Measurements from ENCODE around the gene MAPK1. TPM values are rescaled to one million over a fixed set of nuclear protein-coding genes. Genes with fewer than 3 reads are reported as not detected.
A peak's percentile ranks its signal among the peaks of the same experiment; 100 is the strongest.
"Not testable (repeated sequence)": the region's sequence is repeated elsewhere in the genome, so short reads cannot be mapped to it uniquely, and the experiment has no call there.

The MAPK1 gene
- total and polyA plus RNA-seq, 2 donors (not counting 3 experiments of a cell fraction or from before 2014, with no cell fraction given), result 50.9 to 163 TPM

DNA sequence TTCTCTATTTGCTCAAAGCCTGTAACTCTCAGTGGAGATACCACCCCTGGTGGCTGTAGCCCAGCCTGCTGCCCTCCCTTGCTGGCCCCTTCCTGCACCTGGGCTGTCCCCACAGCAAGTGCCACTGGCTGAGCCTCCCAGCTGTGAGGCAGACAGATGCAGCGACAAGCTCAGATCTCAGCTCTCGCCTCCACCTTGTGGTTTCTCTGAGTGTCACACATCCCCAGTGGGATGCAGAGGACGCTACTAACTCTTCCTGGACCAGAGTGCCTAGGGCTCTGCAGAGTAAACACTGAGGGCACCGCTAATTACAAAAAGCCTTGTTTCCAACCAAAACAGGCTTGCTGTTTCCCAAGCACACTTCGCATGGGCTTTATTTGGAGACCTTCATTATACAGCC lies 140.8 kb downstream of the MAPK1 start:
- TF ChIP-seq JUN (IDR thresholded peaks at IDR 0.05; ENCODE audit: borderline replicate concordance, insufficient read depth, insufficient read length, low read depth), result no peak
- TF ChIP-seq, protein P1, sequence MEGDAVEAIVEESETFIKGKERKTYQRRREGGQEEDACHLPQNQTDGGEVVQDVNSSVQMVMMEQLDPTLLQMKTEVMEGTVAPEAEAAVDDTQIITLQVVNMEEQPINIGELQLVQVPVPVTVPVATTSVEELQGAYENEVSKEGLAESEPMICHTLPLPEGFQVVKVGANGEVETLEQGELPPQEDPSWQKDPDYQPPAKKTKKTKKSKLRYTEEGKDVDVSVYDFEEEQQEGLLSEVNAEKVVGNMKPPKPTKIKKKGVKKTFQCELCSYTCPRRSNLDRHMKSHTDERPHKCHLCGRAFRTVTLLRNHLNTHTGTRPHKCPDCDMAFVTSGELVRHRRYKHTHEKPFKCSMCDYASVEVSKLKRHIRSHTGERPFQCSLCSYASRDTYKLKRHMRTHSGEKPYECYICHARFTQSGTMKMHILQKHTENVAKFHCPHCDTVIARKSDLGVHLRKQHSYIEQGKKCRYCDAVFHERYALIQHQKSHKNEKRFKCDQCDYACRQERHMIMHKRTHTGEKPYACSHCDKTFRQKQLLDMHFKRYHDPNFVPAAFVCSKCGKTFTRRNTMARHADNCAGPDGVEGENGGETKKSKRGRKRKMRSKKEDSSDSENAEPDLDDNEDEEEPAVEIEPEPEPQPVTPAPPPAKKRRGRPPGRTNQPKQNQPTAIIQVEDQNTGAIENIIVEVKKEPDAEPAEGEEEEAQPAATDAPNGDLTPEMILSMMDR (IDR thresholded peaks at IDR 0.05; ENCODE audit: extremely low read depth in 1 of 2, insufficient read depth in 1 of 2, low read depth in 1 of 2, low read length in 2 of 2), result peak; percentile 12 to 17
- H3K4me3 ChIP-seq (replicated peaks in 1 of 3; ENCODE audit: insufficient read depth in 1 of 3, low read depth in 1 of 3, low read length in 3 of 3), result no peak overlapping the region
- H3K27ac ChIP-seq (ENCODE audit: insufficient read depth, low read depth, low read length), result no peak overlapping the region
- H3K9ac ChIP-seq (replicated peaks; ENCODE audit: extremely low read depth, insufficient read depth, low read length), result no peak overlapping the region
- H3K9me1 ChIP-seq (replicated peaks; ENCODE audit: control insufficient read depth, extremely low read depth, insufficient read depth, low read length), result no peaks in the 10 kb centered on the region
- H3K9me3 ChIP-seq (replicated peaks; ENCODE audit: control insufficient read depth, insufficient read depth, low read length), result no peaks in the 10 kb centered on the region
- FAIRE-seq (peak; percentile 52), DNase-seq (ENCODE audit: low read depth, low spot score) (no peak)
- no peak overlapping the region for H3K4me2 ChIP-seq (ENCODE audit: insufficient read depth, low read length)
- H2AFZ ChIP-seq (ENCODE audit: low read depth, low read length), result no peak overlapping the region
- H3K4me1 ChIP-seq (ENCODE audit: control insufficient read depth, extremely low read depth, insufficient read depth, low read length), result no peaks in the 10 kb centered on the region
- dilution Hi-C loops (cut with MboI; ENCODE audit: extremely low pct_ligation_motif_present, low sequenced_read_pairs) (no loop called here), intact Hi-C loops (cut with micrococcal nuclease) (no loop called here)
- H4K20me1 ChIP-seq (replicated peaks; ENCODE audit: control insufficient read depth, extremely low read depth, insufficient read depth, low read length), result no peaks in the 10 kb centered on the region
- no TSS peak for BruUV-seq (replicated peaks)
- ChIA-PET CTCF (interaction anchor here (1.0 to 1.3 kb wide), 3 partner anchors 12 to 41 kb away, joined by 3 to 8 read pairs (median 4); no protein-coding TSS in a partner anchor), POLR2A (no interaction called here)
- no peaks in the 10 kb centered on the region for H3K27me3 ChIP-seq (ENCODE audit: control insufficient read depth in 2 of 2, insufficient read depth in 2 of 2, low read length in 2 of 2)
- no peaks in the 10 kb centered on the region for H3K36me3 ChIP-seq (ENCODE audit: control insufficient read depth in 2 of 2, extremely low read depth in 1 of 2, insufficient read depth in 2 of 2, low read length in 2 of 2)
- no peaks in the 10 kb centered on the region for H3K79me2 ChIP-seq (ENCODE audit: control insufficient read depth, insufficient read depth, low read length)

DNA sequence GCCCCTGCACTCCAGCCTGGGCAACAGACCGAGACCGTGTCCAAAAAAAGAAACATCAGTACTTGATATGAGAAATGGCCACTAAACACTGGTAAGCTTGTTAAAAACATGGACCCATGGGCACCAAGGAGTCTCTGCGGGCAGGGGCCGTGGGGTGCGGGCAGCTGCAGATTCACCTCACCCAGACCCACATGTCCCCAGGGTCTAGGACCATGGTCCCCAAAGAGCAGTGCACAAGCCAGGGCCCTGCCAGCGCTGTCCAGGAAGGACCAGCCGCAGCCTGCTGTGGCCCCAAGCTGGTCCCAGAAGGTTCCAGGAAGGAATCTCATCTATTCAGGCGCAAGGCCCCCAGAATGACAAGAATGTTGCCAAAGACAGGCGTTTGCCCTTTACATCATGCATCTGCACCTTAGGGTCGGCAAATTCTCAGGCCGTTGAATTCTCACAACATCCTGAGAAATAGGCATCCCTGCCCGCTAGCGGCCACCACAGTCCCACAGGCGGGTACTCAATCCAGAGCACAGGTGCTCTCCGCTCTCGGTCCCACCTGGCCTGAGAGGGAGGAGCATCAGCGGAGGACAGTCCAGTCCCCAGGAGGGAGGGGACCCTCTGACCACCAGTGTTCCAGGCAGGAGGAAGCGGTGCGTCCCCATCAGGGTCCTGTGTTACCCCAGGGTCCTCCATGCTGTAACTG lies 141.3 kb downstream of the MAPK1 start:
- no peaks in the 10 kb centered on the region for H4K20me1 ChIP-seq (replicated peaks; ENCODE audit: control insufficient read depth, extremely low read depth, insufficient read depth, low read length)
- no peaks in the 10 kb centered on the region for H3K36me3 ChIP-seq (ENCODE audit: control insufficient read depth in 2 of 2, extremely low read depth in 1 of 2, insufficient read depth in 2 of 2, low read length in 2 of 2)
- no peak overlapping the region for H2AFZ ChIP-seq (ENCODE audit: low read depth, low read length)
- H3K4me2 ChIP-seq (ENCODE audit: insufficient read depth, low read length), result no peak overlapping the region
- H3K9me3 ChIP-seq (replicated peaks; ENCODE audit: control insufficient read depth, insufficient read depth, low read length), result no peaks in the 10 kb centered on the region
- H3K9ac ChIP-seq (replicated peaks; ENCODE audit: extremely low read depth, insufficient read depth, low read length), result no peak overlapping the region
- H3K4me3 ChIP-seq (replicated peaks in 1 of 3; ENCODE audit: insufficient read depth in 1 of 3, low read depth in 1 of 3, low read length in 3 of 3), result no peak overlapping the region
- no peaks in the 10 kb centered on the region for H3K4me1 ChIP-seq (ENCODE audit: control insufficient read depth, extremely low read depth, insufficient read depth, low read length)
- ChIA-PET CTCF (interaction anchor here (1.0 to 1.3 kb wide), 3 partner anchors 11 to 41 kb away, joined by 3 to 8 read pairs (median 4); no protein-coding TSS in a partner anchor), POLR2A (no interaction called here)
- H3K9me1 ChIP-seq (replicated peaks; ENCODE audit: control insufficient read depth, extremely low read depth, insufficient read depth, low read length), result no peaks in the 10 kb centered on the region
- H3K27me3 ChIP-seq (ENCODE audit: control insufficient read depth in 2 of 2, insufficient read depth in 2 of 2, low read length in 2 of 2), result no peaks in the 10 kb centered on the region
- no peak for DNase-seq (ENCODE audit: low read depth, low spot score)
- intact Hi-C loops (cut with micrococcal nuclease) (no loop called here), dilution Hi-C loops (cut with MboI; ENCODE audit: extremely low pct_ligation_motif_present, low sequenced_read_pairs) (no loop called here)
- FAIRE-seq, result no peak
- H3K79me2 ChIP-seq (ENCODE audit: control insufficient read depth, insufficient read depth, low read length), result no peaks in the 10 kb centered on the region
- no peak overlapping the region for H3K27ac ChIP-seq (ENCODE audit: insufficient read depth, low read depth, low read length)
- BruUV-seq (replicated peaks), result no TSS peak
- TF ChIP-seq JUN (IDR thresholded peaks at IDR 0.05; ENCODE audit: borderline replicate concordance, insufficient read depth, insufficient read length, low read depth) (no peak), FOS (IDR thresholded peaks at IDR 0.05; ENCODE audit: borderline replicate concordance, insufficient read depth, low read length) (no peak), POLR2A (IDR thresholded peaks at IDR 0.05; ENCODE audit: low read depth, low read length) (no peak), POLR2AphosphoS5 (IDR thresholded peaks at IDR 0.05; ENCODE audit: insufficient read depth, low read depth, low read length) (no peak)
- TF ChIP-seq, protein P2, sequence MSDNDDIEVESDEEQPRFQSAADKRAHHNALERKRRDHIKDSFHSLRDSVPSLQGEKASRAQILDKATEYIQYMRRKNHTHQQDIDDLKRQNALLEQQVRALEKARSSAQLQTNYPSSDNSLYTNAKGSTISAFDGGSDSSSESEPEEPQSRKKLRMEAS (IDR thresholded peaks at IDR 0.05; ENCODE audit: insufficient read depth, insufficient read length), result no peak

DNA sequence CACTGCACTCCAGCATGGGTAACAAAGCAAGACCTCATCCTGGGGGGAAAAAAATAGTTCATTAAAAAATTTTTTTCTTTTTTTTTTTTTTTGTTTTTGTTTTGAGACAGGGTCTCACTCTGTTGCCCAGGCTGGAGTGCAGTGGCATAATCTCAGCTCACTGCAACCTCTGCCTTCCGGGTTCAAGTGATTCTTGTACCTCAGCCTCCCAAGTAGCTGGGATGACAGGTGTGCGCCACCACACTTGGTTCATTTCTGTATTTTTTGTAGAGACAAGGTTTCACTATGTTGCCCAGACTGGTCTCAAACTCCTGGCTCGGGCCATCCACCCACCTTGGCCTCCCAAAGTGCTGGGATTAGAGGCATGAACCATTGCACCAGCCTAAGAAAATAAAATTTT lies 142.9 kb downstream of the MAPK1 start:
- H3K9me3 ChIP-seq (replicated peaks; ENCODE audit: control insufficient read depth, insufficient read depth, low read length); H3K4me3 ChIP-seq (replicated peaks in 1 of 3; ENCODE audit: insufficient read depth in 1 of 3, low read depth in 1 of 3, low read length in 3 of 3); H4K20me1 ChIP-seq (replicated peaks; ENCODE audit: control insufficient read depth, extremely low read depth, insufficient read depth, low read length); H3K36me3 ChIP-seq (ENCODE audit: control insufficient read depth in 2 of 2, extremely low read depth in 1 of 2, insufficient read depth in 2 of 2, low read length in 2 of 2); H3K4me1 ChIP-seq (ENCODE audit: control insufficient read depth, extremely low read depth, insufficient read depth, low read length); CTCF ChIA-PET; H3K79me2 ChIP-seq (ENCODE audit: control insufficient read depth, insufficient read depth, low read length); BruUV-seq (replicated peaks); intact Hi-C loops (cut with micrococcal nuclease); POLR2A ChIA-PET; H2AFZ ChIP-seq (ENCODE audit: low read depth, low read length); H3K27me3 ChIP-seq (ENCODE audit: control insufficient read depth in 2 of 2, insufficient read depth in 2 of 2, low read length in 2 of 2); H3K4me2 ChIP-seq (ENCODE audit: insufficient read depth, low read length); H3K9me1 ChIP-seq (replicated peaks; ENCODE audit: control insufficient read depth, extremely low read depth, insufficient read depth, low read length); H3K27ac ChIP-seq (ENCODE audit: insufficient read depth, low read depth, low read length); H3K9ac ChIP-seq (replicated peaks; ENCODE audit: extremely low read depth, insufficient read depth, low read length); FAIRE-seq; DNase-seq (ENCODE audit: low read depth, low spot score): not testable (repeated sequence)
- dilution Hi-C loops (cut with MboI; ENCODE audit: extremely low pct_ligation_motif_present, low sequenced_read_pairs), result loop anchor here (25.0 kb wide), 1 partner anchor 213 kb away; no protein-coding TSS in a partner anchor

Data from endothelial cell of umbilical vein (primary cell).